ENCODE measurements around the gene ZFP36L1. TPM values are rescaled to one million over a fixed set of nuclear protein-coding genes. Genes with fewer than 3 reads are reported as not detected.

ZFP36L1 gene
- total and polyA plus RNA-seq, 2 of the 13 experiments (the other 11 are each of a cell fraction or from before 2014, with no cell fraction given) = 7.4 to 10.2 TPM

DNA sequence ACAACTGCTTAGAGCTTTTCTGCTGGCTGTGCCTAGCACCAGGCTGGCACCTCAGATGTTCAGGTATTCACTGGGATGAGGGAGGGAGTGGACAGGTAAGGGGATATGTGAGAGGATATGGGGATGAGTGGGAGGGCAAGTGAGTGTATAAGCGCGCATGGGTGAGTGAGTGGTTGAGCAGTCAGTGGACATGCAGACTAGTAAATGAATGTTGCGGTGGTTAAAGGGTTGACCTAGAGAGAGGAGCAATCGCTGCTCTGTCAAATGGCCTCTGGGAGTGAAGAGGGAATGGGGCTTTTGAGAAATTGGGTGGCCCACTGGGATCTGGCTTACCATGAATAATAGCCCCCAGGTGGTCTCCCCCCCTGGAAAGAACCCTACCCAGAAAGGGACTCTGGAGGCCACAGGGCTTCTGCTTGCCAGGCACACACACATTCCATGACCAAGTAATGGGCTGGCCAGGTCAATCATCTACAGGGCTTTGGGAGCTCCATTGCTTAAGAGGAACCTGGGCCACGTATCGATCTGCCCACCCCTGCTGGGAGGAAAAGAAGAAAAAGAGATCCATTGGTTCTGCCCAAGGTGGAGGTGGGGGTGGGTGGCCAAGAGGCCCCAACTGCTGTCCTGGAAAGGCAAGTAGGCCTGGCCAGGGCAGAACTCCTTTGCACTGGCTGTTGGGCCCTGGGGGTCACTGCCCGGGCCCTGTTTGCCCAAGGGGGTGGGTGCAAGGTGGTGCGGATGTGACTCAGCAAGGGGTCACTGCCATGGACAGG lies 30.8 kb upstream of the ZFP36L1 start (continued):
- TF ChIP-seq SRSF1 (optimal IDR thresholded peaks at IDR 0.05; ENCODE audit: low read depth, low read length) (peak; percentile 86), ZNF33B (CRISPR knock-in tag; IDR thresholded peaks at IDR 0.05) (no peak), SP5 (CRISPR knock-in tag; IDR thresholded peaks at IDR 0.05; ENCODE audit: borderline replicate concordance, low read depth) (0 out of 2 replicates have a peak, but pooled peaks have one; percentile 11), ZNF776 (CRISPR knock-in tag; IDR thresholded peaks at IDR 0.05) (peak; percentile 10; the same call in 1 of the 2 replicates), FOSL2 (CRISPR knock-in tag; IDR thresholded peaks at IDR 0.05) (peak; percentile 98), IRF2 (CRISPR knock-in tag; IDR thresholded peaks at IDR 0.05) (peak; percentile 47; the same call in 1 of the 2 replicates), NFYB (CRISPR knock-in tag; IDR thresholded peaks at IDR 0.05) (0 out of 2 replicates have a peak, but pooled peaks have one; percentile 24), FLYWCH1 (CRISPR knock-in tag; IDR thresholded peaks at IDR 0.05) (no peak), ZNF782 (CRISPR knock-in tag; IDR thresholded peaks at IDR 0.05; ENCODE audit: borderline replicate concordance) (no peak), CCDC6 (CRISPR knock-in tag; IDR thresholded peaks at IDR 0.05) (0 out of 2 replicates have a peak, but pooled peaks have one; percentile 6), POGZ (CRISPR knock-in tag; IDR thresholded peaks at IDR 0.05) (peak; percentile 77), TCF12 (IDR thresholded peaks at IDR 0.05) (no peak), TCF12 (CRISPR knock-in tag; IDR thresholded peaks at IDR 0.05) (no peak), POLR2AphosphoS2 (IDR thresholded peaks at IDR 0.05; ENCODE audit: low read depth, low read length) (no peak), PCBP2 (optimal IDR thresholded peaks at IDR 0.05; ENCODE audit: low read depth, low read length, poor library complexity, severe bottlenecking) (no peak), FOXO1 (CRISPR knock-in tag; IDR thresholded peaks at IDR 0.05) (peak; percentile 10; the same call in 1 of the 2 replicates)
- TF ChIP-seq, protein P1, sequence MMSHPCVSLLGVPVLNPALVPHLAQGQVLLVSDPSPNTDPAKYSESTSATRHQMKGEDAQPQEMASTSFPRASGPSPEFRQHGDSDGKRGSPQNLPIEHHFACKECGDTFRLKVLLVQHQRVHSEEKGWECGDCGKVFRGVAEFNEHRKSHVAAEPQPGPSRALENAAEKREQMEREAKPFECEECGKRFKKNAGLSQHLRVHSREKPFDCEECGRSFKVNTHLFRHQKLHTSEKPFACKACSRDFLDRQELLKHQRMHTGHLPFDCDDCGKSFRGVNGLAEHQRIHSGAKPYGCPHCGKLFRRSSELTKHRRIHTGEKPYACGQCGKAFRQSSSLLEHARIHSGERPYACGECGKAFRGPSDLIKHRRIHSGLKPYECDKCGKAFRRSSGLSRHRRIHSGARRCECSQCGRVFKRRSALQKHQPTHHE (CRISPR knock-in tag; IDR thresholded peaks at IDR 0.05; ENCODE audit: borderline replicate concordance) = no peak
- TF ChIP-seq, protein P2, sequence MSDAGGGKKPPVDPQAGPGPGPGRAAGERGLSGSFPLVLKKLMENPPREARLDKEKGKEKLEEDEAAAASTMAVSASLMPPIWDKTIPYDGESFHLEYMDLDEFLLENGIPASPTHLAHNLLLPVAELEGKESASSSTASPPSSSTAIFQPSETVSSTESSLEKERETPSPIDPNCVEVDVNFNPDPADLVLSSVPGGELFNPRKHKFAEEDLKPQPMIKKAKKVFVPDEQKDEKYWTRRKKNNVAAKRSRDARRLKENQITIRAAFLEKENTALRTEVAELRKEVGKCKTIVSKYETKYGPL (CRISPR knock-in tag; IDR thresholded peaks at IDR 0.05) = no peak
- TF ChIP-seq, protein P3, sequence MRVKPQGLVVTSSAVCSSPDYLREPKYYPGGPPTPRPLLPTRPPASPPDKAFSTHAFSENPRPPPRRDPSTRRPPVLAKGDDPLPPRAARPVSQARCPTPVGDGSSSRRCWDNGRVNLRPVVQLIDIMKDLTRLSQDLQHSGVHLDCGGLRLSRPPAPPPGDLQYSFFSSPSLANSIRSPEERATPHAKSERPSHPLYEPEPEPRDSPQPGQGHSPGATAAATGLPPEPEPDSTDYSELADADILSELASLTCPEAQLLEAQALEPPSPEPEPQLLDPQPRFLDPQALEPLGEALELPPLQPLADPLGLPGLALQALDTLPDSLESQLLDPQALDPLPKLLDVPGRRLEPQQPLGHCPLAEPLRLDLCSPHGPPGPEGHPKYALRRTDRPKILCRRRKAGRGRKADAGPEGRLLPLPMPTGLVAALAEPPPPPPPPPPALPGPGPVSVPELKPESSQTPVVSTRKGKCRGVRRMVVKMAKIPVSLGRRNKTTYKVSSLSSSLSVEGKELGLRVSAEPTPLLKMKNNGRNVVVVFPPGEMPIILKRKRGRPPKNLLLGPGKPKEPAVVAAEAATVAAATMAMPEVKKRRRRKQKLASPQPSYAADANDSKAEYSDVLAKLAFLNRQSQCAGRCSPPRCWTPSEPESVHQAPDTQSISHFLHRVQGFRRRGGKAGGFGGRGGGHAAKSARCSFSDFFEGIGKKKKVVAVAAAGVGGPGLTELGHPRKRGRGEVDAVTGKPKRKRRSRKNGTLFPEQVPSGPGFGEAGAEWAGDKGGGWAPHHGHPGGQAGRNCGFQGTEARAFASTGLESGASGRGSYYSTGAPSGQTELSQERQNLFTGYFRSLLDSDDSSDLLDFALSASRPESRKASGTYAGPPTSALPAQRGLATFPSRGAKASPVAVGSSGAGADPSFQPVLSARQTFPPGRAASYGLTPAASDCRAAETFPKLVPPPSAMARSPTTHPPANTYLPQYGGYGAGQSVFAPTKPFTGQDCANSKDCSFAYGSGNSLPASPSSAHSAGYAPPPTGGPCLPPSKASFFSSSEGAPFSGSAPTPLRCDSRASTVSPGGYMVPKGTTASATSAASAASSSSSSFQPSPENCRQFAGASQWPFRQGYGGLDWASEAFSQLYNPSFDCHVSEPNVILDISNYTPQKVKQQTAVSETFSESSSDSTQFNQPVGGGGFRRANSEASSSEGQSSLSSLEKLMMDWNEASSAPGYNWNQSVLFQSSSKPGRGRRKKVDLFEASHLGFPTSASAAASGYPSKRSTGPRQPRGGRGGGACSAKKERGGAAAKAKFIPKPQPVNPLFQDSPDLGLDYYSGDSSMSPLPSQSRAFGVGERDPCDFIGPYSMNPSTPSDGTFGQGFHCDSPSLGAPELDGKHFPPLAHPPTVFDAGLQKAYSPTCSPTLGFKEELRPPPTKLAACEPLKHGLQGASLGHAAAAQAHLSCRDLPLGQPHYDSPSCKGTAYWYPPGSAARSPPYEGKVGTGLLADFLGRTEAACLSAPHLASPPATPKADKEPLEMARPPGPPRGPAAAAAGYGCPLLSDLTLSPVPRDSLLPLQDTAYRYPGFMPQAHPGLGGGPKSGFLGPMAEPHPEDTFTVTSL (CRISPR knock-in tag; IDR thresholded peaks at IDR 0.05; ENCODE audit: borderline replicate concordance) = peak; percentile 73; the same call in 1 of the 2 replicates
- TF ChIP-seq, protein P4, sequence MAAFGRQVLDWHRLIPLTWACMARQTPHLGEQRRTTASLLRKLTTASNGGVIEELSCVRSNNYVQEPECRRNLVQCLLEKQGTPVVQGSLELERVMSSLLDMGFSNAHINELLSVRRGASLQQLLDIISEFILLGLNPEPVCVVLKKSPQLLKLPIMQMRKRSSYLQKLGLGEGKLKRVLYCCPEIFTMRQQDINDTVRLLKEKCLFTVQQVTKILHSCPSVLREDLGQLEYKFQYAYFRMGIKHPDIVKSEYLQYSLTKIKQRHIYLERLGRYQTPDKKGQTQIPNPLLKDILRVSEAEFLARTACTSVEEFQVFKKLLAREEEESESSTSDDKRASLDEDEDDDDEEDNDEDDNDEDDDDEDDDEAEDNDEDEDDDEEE (CRISPR knock-in tag; IDR thresholded peaks at IDR 0.05) = no peak

All from HepG2 (cell line).